Measurements from ENCODE around the gene LKAAEAR1. TPM values are rescaled to one million over a fixed set of nuclear protein-coding genes. Genes with fewer than 3 reads are reported as not detected.

The LKAAEAR1 gene
- total and polyA plus RNA-seq, 8 donors: 0.22 to 0.24 TPM; not detected in 6

- 66 to 67% methylated on average over 9 of the region's 9 CpGs for WGBS, 2 donors
- DNase-seq (no peak), ATAC-seq (no peak), FAIRE-seq (no peak)
- Histone ChIP-seq H3K4me1 (no peaks in the 10 kb centered on the region), H3K27me3 (no peaks in the 10 kb centered on the region), H3K36me3 (no peaks in the 10 kb centered on the region), H3K9me3 (no peaks in the 10 kb centered on the region), H3K4me3 (no peak overlapping the region), H3K27ac (no peak overlapping the region)
- intact Hi-C loops (cut with DNase I): no loop called here
- no peak for TF ChIP-seq CTCF (IDR thresholded peaks at IDR 0.05)
Observed at GRCh38 chr20:64055396-64055892, 28.8 kb downstream of the LKAAEAR1 start.

- no peak for TF ChIP-seq CTCF (IDR thresholded peaks at IDR 0.05)
- no peak for FAIRE-seq
- WGBS, 2 donors: 43 to 47% methylated on average over 17 of the region's 17 CpGs
- no peak for ATAC-seq
- no peaks in the 10 kb centered on the region for H3K27me3 ChIP-seq
- H3K27ac ChIP-seq: no peak overlapping the region
- no peak overlapping the region for H3K4me3 ChIP-seq
- H3K36me3 ChIP-seq: no peaks in the 10 kb centered on the region
- intact Hi-C loops (cut with DNase I): no loop called here
- no peaks in the 10 kb centered on the region for H3K4me1 ChIP-seq
- no peaks in the 10 kb centered on the region for H3K9me3 ChIP-seq
- DNase-seq: no peak
Observed at GRCh38 chr20:64053841-64054661, 30.1 kb downstream of the LKAAEAR1 start.

GRCh38 chr20:64052987-64053840 lies 31.0 kb downstream of the LKAAEAR1 start:
- 66 to 70% methylated on average over 33 of the region's 33 CpGs for WGBS, 2 donors
- TF ChIP-seq CTCF (IDR thresholded peaks at IDR 0.05): no peak
- H3K4me1 ChIP-seq: no peaks in the 10 kb centered on the region
- H3K9me3 ChIP-seq: no peaks in the 10 kb centered on the region
- H3K4me3 ChIP-seq: no peak overlapping the region
- ATAC-seq: no peak
- no peaks in the 10 kb centered on the region for H3K27me3 ChIP-seq
- FAIRE-seq: no peak
- H3K36me3 ChIP-seq: no peaks in the 10 kb centered on the region
- no peak for DNase-seq
- no peak overlapping the region for H3K27ac ChIP-seq
- intact Hi-C loops (cut with DNase I): no loop called here

GRCh38 chr20:64052326-64052722 lies 31.9 kb downstream of the LKAAEAR1 start:
- FAIRE-seq (no peak), ATAC-seq (no peak), DNase-seq (no peak)
- no peaks in the 10 kb centered on the region for H3K4me1 ChIP-seq
- no peaks in the 10 kb centered on the region for H3K9me3 ChIP-seq
- no peak overlapping the region for H3K27ac ChIP-seq
- H3K36me3 ChIP-seq: no peaks in the 10 kb centered on the region
- peaks cover 0 to 5% (median 3%) of the 10 kb centered on the region in 4 donors for H3K27me3 ChIP-seq
- WGBS, 2 donors: 60 to 74% methylated on average over 10 of the region's 10 CpGs
- H3K4me3 ChIP-seq: no peak overlapping the region
- intact Hi-C loops (cut with DNase I): no loop called here
- no peak for TF ChIP-seq CTCF (IDR thresholded peaks at IDR 0.05)
